ENCODE data around the gene DLGAP5. TPM values are rescaled to one million over a fixed set of nuclear protein-coding genes. Genes with fewer than 3 reads are reported as not detected.

DLGAP5 gene
- total and polyA plus RNA-seq, 2 of the 13 experiments (the other 11 are each of a cell fraction or from before 2014, with no cell fraction given) = 7.7 to 55.8 TPM

DNA sequence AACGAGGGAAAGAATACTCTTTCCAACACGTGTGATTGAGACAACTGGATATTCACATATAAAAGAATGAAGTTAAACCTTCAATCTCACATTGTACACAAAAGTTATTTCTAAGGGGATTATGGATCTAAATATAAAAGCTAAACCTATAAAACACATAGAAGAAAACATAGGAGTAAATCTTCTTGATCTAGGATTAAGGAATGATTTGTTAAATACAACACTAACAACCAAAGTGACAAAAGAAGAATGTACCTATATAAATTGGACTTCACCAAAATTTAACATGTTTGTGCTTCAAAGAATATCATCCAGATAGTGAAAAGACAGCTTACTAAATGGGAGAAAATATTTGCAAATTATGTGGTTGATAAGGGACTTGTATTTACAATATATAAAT is 36.9 kb upstream of the DLGAP5 start:
- POLR2A ChIA-PET = no interaction called here
- FAIRE-seq (no peak), ATAC-seq (no peak), DNase-seq (ENCODE audit: low spot score) (no peak)
- Histone ChIP-seq H3K4me3 (replicated peaks in 1 of 3; ENCODE audit: insufficient read depth in 1 of 3, low read depth in 2 of 3, low read length in 3 of 3) (no peak overlapping the region), H3K9ac (ENCODE audit: insufficient read depth, low read depth, low read length) (no peak overlapping the region), H3K27ac (ENCODE audit: extremely low read length, insufficient read depth, low read length) (no peak overlapping the region), H3K36me3 (replicated peaks in 1 of 2; ENCODE audit: control insufficient read depth in 1 of 2, insufficient read depth in 2 of 2, low read length in 2 of 2) (no peaks in the 10 kb centered on the region), H3K79me2 (ENCODE audit: insufficient read depth, low read length) (no peaks in the 10 kb centered on the region), H3K27me3 (ENCODE audit: control insufficient read depth in 1 of 2, insufficient read depth in 2 of 2, low read length in 2 of 2) (peaks cover 0 to 5% of the 10 kb centered on the region in 2 experiments; a peak in 2 of 5 replicates), H3K4me2 (ENCODE audit: low read depth, low read length) (no peak overlapping the region), H3K9me3 (ENCODE audit: low read length) (no peaks in the 10 kb centered on the region; the same call in 1 of the 2 replicates), H3K4me1 (ENCODE audit: insufficient read depth, low read length) (no peaks in the 10 kb centered on the region), H2AFZ (ENCODE audit: low read length) (no peak overlapping the region), H4K20me1 (ENCODE audit: insufficient read depth, low read length) (no peaks in the 10 kb centered on the region)
- in situ Hi-C loops (cut with HindIII; ENCODE audit: extremely low pct_ligation_motif_present, low pct_unique_long_range_greater_than_20kb) = no loop called here
- CTCF ChIA-PET (ENCODE audit: low intra/inter-chr PET ratio, low total read pairs) = no interaction called here
- BruUV-seq (replicated peaks) = no TSS peak
- 4% methylated on average over 2 of the region's 2 CpGs for WGBS (ENCODE audit: low lambda C conversion rate)
- no peak for TF ChIP-seq MTA1 (CRISPR knock-in tag; IDR thresholded peaks at IDR 0.05; ENCODE audit: borderline replicate concordance)
- TF ChIP-seq SRSF4 (IDR thresholded peaks at IDR 0.05; ENCODE audit: low read depth, low read length, poor library complexity, severe bottlenecking) = no peak
- no peak for TF ChIP-seq ZNF263 (CRISPR knock-in tag; IDR thresholded peaks at IDR 0.05)
- TF ChIP-seq, protein P1, sequence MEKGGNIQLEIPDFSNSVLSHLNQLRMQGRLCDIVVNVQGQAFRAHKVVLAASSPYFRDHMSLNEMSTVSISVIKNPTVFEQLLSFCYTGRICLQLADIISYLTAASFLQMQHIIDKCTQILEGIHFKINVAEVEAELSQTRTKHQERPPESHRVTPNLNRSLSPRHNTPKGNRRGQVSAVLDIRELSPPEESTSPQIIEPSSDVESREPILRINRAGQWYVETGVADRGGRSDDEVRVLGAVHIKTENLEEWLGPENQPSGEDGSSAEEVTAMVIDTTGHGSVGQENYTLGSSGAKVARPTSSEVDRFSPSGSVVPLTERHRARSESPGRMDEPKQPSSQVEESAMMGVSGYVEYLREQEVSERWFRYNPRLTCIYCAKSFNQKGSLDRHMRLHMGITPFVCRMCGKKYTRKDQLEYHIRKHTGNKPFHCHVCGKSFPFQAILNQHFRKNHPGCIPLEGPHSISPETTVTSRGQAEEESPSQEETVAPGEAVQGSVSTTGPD (CRISPR knock-in tag; IDR thresholded peaks at IDR 0.05) = no peak
- TF ChIP-seq, protein P2, sequence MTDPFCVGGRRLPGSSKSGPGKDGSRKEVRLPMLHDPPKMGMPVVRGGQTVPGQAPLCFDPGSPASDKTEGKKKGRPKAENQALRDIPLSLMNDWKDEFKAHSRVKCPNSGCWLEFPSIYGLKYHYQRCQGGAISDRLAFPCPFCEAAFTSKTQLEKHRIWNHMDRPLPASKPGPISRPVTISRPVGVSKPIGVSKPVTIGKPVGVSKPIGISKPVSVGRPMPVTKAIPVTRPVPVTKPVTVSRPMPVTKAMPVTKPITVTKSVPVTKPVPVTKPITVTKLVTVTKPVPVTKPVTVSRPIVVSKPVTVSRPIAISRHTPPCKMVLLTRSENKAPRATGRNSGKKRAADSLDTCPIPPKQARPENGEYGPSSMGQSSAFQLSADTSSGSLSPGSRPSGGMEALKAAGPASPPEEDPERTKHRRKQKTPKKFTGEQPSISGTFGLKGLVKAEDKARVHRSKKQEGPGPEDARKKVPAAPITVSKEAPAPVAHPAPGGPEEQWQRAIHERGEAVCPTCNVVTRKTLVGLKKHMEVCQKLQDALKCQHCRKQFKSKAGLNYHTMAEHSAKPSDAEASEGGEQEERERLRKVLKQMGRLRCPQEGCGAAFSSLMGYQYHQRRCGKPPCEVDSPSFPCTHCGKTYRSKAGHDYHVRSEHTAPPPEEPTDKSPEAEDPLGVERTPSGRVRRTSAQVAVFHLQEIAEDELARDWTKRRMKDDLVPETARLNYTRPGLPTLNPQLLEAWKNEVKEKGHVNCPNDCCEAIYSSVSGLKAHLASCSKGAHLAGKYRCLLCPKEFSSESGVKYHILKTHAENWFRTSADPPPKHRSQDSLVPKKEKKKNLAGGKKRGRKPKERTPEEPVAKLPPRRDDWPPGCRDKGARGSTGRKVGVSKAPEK (CRISPR knock-in tag; IDR thresholded peaks at IDR 0.05; ENCODE audit: borderline replicate concordance) = no peak
- TF ChIP-seq FOSL1 (CRISPR knock-in tag; IDR thresholded peaks at IDR 0.05; ENCODE audit: borderline replicate concordance) = no peak
- TF ChIP-seq HOXA5 (CRISPR knock-in tag; IDR thresholded peaks at IDR 0.05) = no peak
- TF ChIP-seq KLF13 (CRISPR knock-in tag; IDR thresholded peaks at IDR 0.05) = no peak
- no peak for TF ChIP-seq HDAC2 (CRISPR knock-in tag; IDR thresholded peaks at IDR 0.05)
- TF ChIP-seq ELF4 (CRISPR knock-in tag; IDR thresholded peaks at IDR 0.05; ENCODE audit: borderline replicate concordance) = no peak
- intact Hi-C loops (cut with micrococcal nuclease; ENCODE audit: unreplicated experiment) = no loop called here
